Measurements from ENCODE around the gene GJD4.

- TF ChIP-seq EZH2 (IDR thresholded peaks at IDR 0.05) (no peak), POLR2AphosphoS5 (IDR thresholded peaks at IDR 0.05; ENCODE audit: borderline replicate concordance, low read depth, low read length) (no peak), FOXP2 (optimal IDR thresholded peaks at IDR 0.05; ENCODE audit: control extremely low read depth, extremely low read length, insufficient read depth) (no peak)
Measured at GRCh38 chr10:35612385-35613106, 7.4 kb downstream of the GJD4 start.

All from SK-N-MC (cell line).